Panc1 (cell line): ENCODE results near the gene RPL37A. TPM values are rescaled to one million over a fixed set of nuclear protein-coding genes. Genes with fewer than 3 reads are reported as not detected.

Source experiments
- ATAC-seq: fragments of 200-7000 bp; cut with Tn5 transposase; 2 replicates; pipeline ENCODE4 v1.9.1; 2020; ENCODE audit warnings: mild to moderate bottlenecking, moderate library complexity
- BruUV-seq: library from RNA; stranded (reverse); fragments of 400-500 nt; replicated peaks from 2 replicates; lab custom pipeline; 2021; lab: Mats Ljungman, UMichigan
- CTCF ChIA-PET: fragments of 300-600 bp; sonication (Branson Sonifier 250); formaldehyde crosslinking; loops from one replicate; lab custom pipeline; 2022; ENCODE audit warnings: antibody characterized with exemption; lab: Charles Lee
- POLR2A ChIA-PET: fragments of 300-600 bp; sonication (Branson Sonifier 250); formaldehyde crosslinking; loops from one replicate; lab custom pipeline; 2022; ENCODE audit warnings: antibody characterized with exemption; lab: Charles Lee
- DNase-seq: peaks from one replicate; pipeline ENCODE4 v3.0.0-alpha.2; 2010; ENCODE audit warnings: low read depth, low spot score
- H3K27ac ChIP-seq: 2 replicates; pipeline ENCODE4 v1.5.1; 2011; ENCODE audit warnings: mild to moderate bottlenecking, low read length, inconsistent platforms
- H3K27me3 ChIP-seq: fragments of 200-500 bp; sonication (Bioruptor generic); 2 replicates; pipeline ENCODE4 v1.6.0; 2014; ENCODE audit warnings: low read length, inconsistent platforms; ENCODE audit not compliant: control insufficient read depth, insufficient read depth
- H3K36me3 ChIP-seq: fragments of 200-500 bp; sonication (Bioruptor generic); 2 replicates; pipeline ENCODE4 v1.5.1; 2014; ENCODE audit warnings: inconsistent platforms, mild to moderate bottlenecking, low read length, moderate library complexity; ENCODE audit not compliant: control insufficient read depth, insufficient read depth
- H3K4me1 ChIP-seq: 2 replicates; pipeline ENCODE4 v1.5.1; 2011; ENCODE audit warnings: inconsistent platforms, mild to moderate bottlenecking, low read length, moderate library complexity; ENCODE audit not compliant: control insufficient read depth, insufficient read depth
- H3K4me3 ChIP-seq, 2 experiments: 2 replicates each; pipeline ENCODE4 v1.5.1; 2011 to 2012; ENCODE audit warnings: low read depth in 2 of 2, low read length in 2 of 2, mild to moderate bottlenecking in 2 of 2, inconsistent platforms in 1 of 2, moderate library complexity in 1 of 2
- H3K9me3 ChIP-seq: fragments of 200-500 bp; sonication (Bioruptor generic); 2 replicates; pipeline ENCODE4 v1.5.1; 2014; ENCODE audit warnings: low read depth, mild to moderate bottlenecking, inconsistent platforms, low read length, moderate library complexity; ENCODE audit not compliant: control insufficient read depth, insufficient read depth
- POLR2AphosphoS5 ChIP-seq: IDR thresholded peaks from 2 replicates; pipeline ENCODE4 v1.6.1; 2012; ENCODE audit warnings: mild to moderate bottlenecking, low read depth, low read length, moderate library complexity
- SIN3A ChIP-seq: IDR thresholded peaks from 2 replicates; pipeline ENCODE4 v1.6.1; 2012; ENCODE audit warnings: low read depth, mild to moderate bottlenecking, low read length, moderate library complexity, borderline replicate concordance; ENCODE audit not compliant: insufficient read depth
- TCF7L2 ChIP-seq: IDR thresholded peaks from 2 replicates; pipeline ENCODE4 v1.6.1; 2011; ENCODE audit warnings: mild to moderate bottlenecking, low read depth, low read length, inconsistent platforms
- in situ Hi-C: cut with HindIII; loops from 2 replicates; pipeline ENCODE4 v1.10.0; 2016; ENCODE audit warnings: low sequenced_read_pairs, low pct_unique_long_range_greater_than_20kb
- intact Hi-C: fragments of 100-400 bp; cut with micrococcal nuclease; formaldehyde crosslinking; loops from one replicate; pipeline ENCODE4 v1.10.0; 2022; ENCODE audit not compliant: unreplicated experiment
- total RNA-seq: library from RNA; stranded (reverse); gene quantifications from one replicate; pipeline ENCODE4 v1.2.1, GENCODE V29; 2021; ENCODE audit not compliant: unreplicated experiment
- TF ChIP-seq, protein P1 (sequence below): fragments of 450-650 bp; IDR thresholded peaks from 2 replicates; pipeline ENCODE4 v1.5.1; 2017; ENCODE audit warnings: mild to moderate bottlenecking
- TF ChIP-seq, protein P2 (sequence below), 2 experiments: IDR thresholded peaks; 2 replicates each; pipeline ENCODE4 v1.6.1; 2011 to 2012; ENCODE audit warnings: low read depth in 2 of 2, control low read depth in 1 of 2, low read length in 1 of 2, mild to moderate bottlenecking in 1 of 2, moderate library complexity in 1 of 2; ENCODE audit not compliant: insufficient read depth in 1 of 2

RPL37A gene
- total RNA-seq, 1 experiment from 2014 or later = 1,826 TPM

DNA sequence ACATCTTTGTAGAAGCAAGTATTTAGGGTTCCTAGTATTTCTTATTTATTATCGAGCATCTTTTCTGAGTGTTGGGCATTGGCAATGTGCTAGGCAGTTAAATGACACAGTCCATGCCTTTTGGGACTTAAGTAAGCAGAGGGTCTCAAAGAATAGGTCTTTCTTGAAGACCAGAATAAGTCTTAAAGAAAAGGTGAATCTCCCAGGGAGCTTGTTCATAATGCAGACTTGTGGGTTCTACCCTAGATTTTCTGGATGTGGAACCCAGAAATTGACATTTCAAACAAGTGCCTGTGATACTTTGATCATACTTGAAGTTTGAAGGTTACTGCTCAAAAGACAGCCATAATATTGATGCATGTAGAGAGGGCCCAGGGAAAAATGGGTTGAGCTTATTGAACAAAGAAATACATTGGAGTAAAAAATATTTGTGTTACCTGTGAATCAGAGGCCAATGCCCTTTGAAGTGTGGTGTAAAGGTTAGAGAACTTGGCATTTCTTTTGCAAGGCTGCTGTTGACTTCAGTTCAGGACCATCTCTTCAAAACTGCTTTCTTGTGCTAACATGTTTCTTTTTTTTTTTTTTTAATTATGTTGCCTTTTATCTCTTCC is 24.4 kb downstream of the RPL37A start:
- TF ChIP-seq SIN3A = no peak
- TF ChIP-seq, protein P1, sequence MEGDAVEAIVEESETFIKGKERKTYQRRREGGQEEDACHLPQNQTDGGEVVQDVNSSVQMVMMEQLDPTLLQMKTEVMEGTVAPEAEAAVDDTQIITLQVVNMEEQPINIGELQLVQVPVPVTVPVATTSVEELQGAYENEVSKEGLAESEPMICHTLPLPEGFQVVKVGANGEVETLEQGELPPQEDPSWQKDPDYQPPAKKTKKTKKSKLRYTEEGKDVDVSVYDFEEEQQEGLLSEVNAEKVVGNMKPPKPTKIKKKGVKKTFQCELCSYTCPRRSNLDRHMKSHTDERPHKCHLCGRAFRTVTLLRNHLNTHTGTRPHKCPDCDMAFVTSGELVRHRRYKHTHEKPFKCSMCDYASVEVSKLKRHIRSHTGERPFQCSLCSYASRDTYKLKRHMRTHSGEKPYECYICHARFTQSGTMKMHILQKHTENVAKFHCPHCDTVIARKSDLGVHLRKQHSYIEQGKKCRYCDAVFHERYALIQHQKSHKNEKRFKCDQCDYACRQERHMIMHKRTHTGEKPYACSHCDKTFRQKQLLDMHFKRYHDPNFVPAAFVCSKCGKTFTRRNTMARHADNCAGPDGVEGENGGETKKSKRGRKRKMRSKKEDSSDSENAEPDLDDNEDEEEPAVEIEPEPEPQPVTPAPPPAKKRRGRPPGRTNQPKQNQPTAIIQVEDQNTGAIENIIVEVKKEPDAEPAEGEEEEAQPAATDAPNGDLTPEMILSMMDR = no peak
- no peak for TF ChIP-seq POLR2AphosphoS5
- ATAC-seq (no peak), DNase-seq (no peak)
- H3K27me3 ChIP-seq = no peaks in the 10 kb centered on the region
- ChIA-PET POLR2A (no interaction called here), CTCF (no interaction called here)
- H3K27ac ChIP-seq = no peak overlapping the region
- H3K4me3 ChIP-seq = no peak overlapping the region
- intact Hi-C loops = no loop called here
- H3K9me3 ChIP-seq = no peaks in the 10 kb centered on the region
- in situ Hi-C loops = no loop called here
- H3K36me3 ChIP-seq = no peaks in the 10 kb centered on the region
- no peaks in the 10 kb centered on the region for H3K4me1 ChIP-seq
- BruUV-seq = no TSS peak

DNA sequence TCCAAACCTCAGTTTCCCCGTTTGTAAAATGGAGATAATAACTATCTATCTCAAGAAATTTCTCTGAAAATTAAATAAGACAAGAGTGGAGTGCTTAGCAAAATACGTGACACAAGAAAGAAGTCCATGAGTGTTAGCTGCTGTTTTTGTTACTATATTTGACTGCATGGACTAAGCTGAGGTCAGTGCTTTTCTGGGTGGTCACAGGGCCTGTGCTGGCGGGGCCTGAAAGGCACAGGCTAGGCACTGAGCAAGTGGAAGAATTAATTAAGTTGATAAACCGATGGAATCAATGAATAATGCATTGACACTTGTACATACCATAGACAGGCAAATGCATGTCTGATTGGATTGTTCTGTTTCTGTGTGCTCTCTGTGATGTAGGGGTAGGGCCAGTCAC is 27.3 kb downstream of the RPL37A start:
- H3K4me1 ChIP-seq = no peaks in the 10 kb centered on the region
- BruUV-seq = no TSS peak
- DNase-seq (no peak), ATAC-seq (no peak)
- H3K4me3 ChIP-seq = no peak overlapping the region
- TF ChIP-seq, protein P1 = no peak
- TF ChIP-seq, protein P2, sequence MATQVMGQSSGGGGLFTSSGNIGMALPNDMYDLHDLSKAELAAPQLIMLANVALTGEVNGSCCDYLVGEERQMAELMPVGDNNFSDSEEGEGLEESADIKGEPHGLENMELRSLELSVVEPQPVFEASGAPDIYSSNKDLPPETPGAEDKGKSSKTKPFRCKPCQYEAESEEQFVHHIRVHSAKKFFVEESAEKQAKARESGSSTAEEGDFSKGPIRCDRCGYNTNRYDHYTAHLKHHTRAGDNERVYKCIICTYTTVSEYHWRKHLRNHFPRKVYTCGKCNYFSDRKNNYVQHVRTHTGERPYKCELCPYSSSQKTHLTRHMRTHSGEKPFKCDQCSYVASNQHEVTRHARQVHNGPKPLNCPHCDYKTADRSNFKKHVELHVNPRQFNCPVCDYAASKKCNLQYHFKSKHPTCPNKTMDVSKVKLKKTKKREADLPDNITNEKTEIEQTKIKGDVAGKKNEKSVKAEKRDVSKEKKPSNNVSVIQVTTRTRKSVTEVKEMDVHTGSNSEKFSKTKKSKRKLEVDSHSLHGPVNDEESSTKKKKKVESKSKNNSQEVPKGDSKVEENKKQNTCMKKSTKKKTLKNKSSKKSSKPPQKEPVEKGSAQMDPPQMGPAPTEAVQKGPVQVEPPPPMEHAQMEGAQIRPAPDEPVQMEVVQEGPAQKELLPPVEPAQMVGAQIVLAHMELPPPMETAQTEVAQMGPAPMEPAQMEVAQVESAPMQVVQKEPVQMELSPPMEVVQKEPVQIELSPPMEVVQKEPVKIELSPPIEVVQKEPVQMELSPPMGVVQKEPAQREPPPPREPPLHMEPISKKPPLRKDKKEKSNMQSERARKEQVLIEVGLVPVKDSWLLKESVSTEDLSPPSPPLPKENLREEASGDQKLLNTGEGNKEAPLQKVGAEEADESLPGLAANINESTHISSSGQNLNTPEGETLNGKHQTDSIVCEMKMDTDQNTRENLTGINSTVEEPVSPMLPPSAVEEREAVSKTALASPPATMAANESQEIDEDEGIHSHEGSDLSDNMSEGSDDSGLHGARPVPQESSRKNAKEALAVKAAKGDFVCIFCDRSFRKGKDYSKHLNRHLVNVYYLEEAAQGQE (IDR thresholded peaks at IDR 0.05; ENCODE audit: insufficient read depth in 1 of 2, low read depth in 2 of 2, low read length in 1 of 2) = no peak
- TF ChIP-seq TCF7L2 = no peak
- no peak for TF ChIP-seq POLR2AphosphoS5
- TF ChIP-seq SIN3A = no peak
- no peaks in the 10 kb centered on the region for H3K27me3 ChIP-seq
- intact Hi-C loops = no loop called here
- in situ Hi-C loops = no loop called here
- CTCF ChIA-PET = no interaction called here
- H3K27ac ChIP-seq = no peak overlapping the region
- no peaks in the 10 kb centered on the region for H3K36me3 ChIP-seq
- H3K9me3 ChIP-seq = no peaks in the 10 kb centered on the region
- POLR2A ChIA-PET = interaction anchor here (0.6 kb wide), 1 partner anchor 198 kb away, joined by 3 read pairs; no protein-coding TSS in a partner anchor
